H1 (cell line): ENCODE results near the gene STX18. TPM values are rescaled to one million over a fixed set of nuclear protein-coding genes. Genes with fewer than 3 reads are reported as not detected.

Experiments
- CTCF ChIA-PET: fragments of 300-600 bp; sonication (Branson Sonifier 250); formaldehyde crosslinking; loops from one replicate; lab custom pipeline; 2021; ENCODE audit not compliant: partially characterized antibody; lab: Charles Lee
- POLR2A ChIA-PET: fragments of 300-600 bp; sonication (Branson Sonifier 250); formaldehyde crosslinking; loops from one replicate; lab custom pipeline; 2021; ENCODE audit warnings: inconsistent platforms; ENCODE audit not compliant: partially characterized antibody; lab: Charles Lee
- DNase-seq, 2 experiments: peaks; one replicate each; pipeline versions ENCODE4 v3.0.0 to v3.0.0-alpha.2; 2010 to 2022; ENCODE audit warnings: low spot score in 2 of 2, low read depth in 1 of 2, mixed read lengths in 1 of 2
- FAIRE-seq: peaks from 2 replicates; lab custom pipeline; 2011; peaks lifted over from hg19 to GRCh38; lab: Jason Lieb, UNC
- H2AFZ ChIP-seq: 2 replicates; pipeline ENCODE4 v1.8.1; 2012; ENCODE audit warnings: low read length, inconsistent platforms
- H2AK5ac ChIP-seq: 2 replicates; pipeline ENCODE4 v1.6.1; 2013; ENCODE audit warnings: low read depth, low read length
- H2BK120ac ChIP-seq: replicated peaks from 2 replicates; pipeline ENCODE3; 2013; ENCODE audit warnings: low read depth, low read length, inconsistent platforms
- H2BK12ac ChIP-seq: 2 replicates; pipeline ENCODE4 v1.6.1; 2013; ENCODE audit warnings: low read depth, low read length
- H2BK15ac ChIP-seq: 2 replicates; pipeline ENCODE4 v1.6.1; 2013; ENCODE audit warnings: low read length
- H2BK20ac ChIP-seq: 2 replicates; pipeline ENCODE4 v1.6.1; 2013; ENCODE audit warnings: low read length
- H2BK5ac ChIP-seq: 2 replicates; pipeline ENCODE4 v1.6.1; 2013; ENCODE audit warnings: low read depth, low read length
- H3K14ac ChIP-seq: 2 replicates; pipeline ENCODE4 v1.6.1; 2013; ENCODE audit warnings: inconsistent platforms; ENCODE audit not compliant: insufficient read length
- H3K18ac ChIP-seq: 2 replicates; pipeline ENCODE4 v1.6.1; 2013; ENCODE audit warnings: low read length; ENCODE audit errors: extremely low read depth
- H3K23ac ChIP-seq: 2 replicates; pipeline ENCODE4 v1.6.1; 2013; ENCODE audit warnings: inconsistent platforms; ENCODE audit not compliant: insufficient read length
- H3K23me2 ChIP-seq: 2 replicates; pipeline ENCODE4 v1.6.1; 2013; ENCODE audit warnings: low read depth, low read length
- H3K27ac ChIP-seq: 2 replicates; pipeline ENCODE4 v1.6.1; 2011; ENCODE audit warnings: low read depth, low read length, inconsistent platforms
- H3K27me3 ChIP-seq, 4 experiments: replicated peaks in 1 of 4; 1 replicate in 1 of 4; 2 replicates in 3 of 4; pipeline versions ENCODE4 v1.6.1 to v1.8.1; 2011 to 2013; ENCODE audit warnings: low read length in 3 of 4, mild to moderate bottlenecking in 3 of 4, inconsistent platforms in 2 of 4, mixed read lengths in 2 of 4, moderate library complexity in 1 of 4; ENCODE audit not compliant: control insufficient read depth in 3 of 4, insufficient read depth in 3 of 4; ENCODE audit errors: extremely low read depth in 1 of 4
- H3K36me3 ChIP-seq, 4 experiments: 2 replicates each; pipeline versions ENCODE4 v1.6.1 to v1.8.1; 2011 to 2013; ENCODE audit warnings: mild to moderate bottlenecking in 4 of 4, low read length in 3 of 4, moderate library complexity in 2 of 4, control low read depth in 1 of 4, inconsistent platforms in 1 of 4; ENCODE audit not compliant: insufficient read depth in 4 of 4, control insufficient read depth in 2 of 4
- H3K4ac ChIP-seq: replicated peaks from 2 replicates; pipeline ENCODE3; 2013; ENCODE audit warnings: low read length, low read depth, mixed read lengths, inconsistent platforms; ENCODE audit not compliant: insufficient read length
- H3K4me1 ChIP-seq, 4 experiments: replicated peaks in 1 of 4; 1 replicate in 1 of 4; 2 replicates in 3 of 4; pipeline versions ENCODE4 v1.6.1 to v1.8.1; 2011 to 2013; ENCODE audit warnings: low read length in 3 of 4, inconsistent platforms in 2 of 4, mixed read lengths in 1 of 4; ENCODE audit not compliant: insufficient read depth in 4 of 4, control insufficient read depth in 3 of 4
- H3K4me2 ChIP-seq, 2 experiments: 2 replicates each; pipeline versions ENCODE4 v1.6.1 to v1.8.1; 2011 to 2013; ENCODE audit warnings: low read depth in 2 of 2, low read length in 2 of 2, control low read depth in 1 of 2, inconsistent platforms in 1 of 2, mild to moderate bottlenecking in 1 of 2; ENCODE audit not compliant: insufficient read depth in 1 of 2
- H3K4me3 ChIP-seq, 4 experiments: fragments of 200-600, 300-600 bp in 1 of 4; sonication (generic), shearing (Covaris generic), sonication (Bioruptor Twin) in 1 of 4; 2 replicates each; pipeline versions ENCODE4 v1.5.1 to v1.8.1; 2011 to 2016; ENCODE audit warnings: low read length in 4 of 4, low read depth in 3 of 4, control low read depth in 2 of 4, inconsistent platforms in 2 of 4, mild to moderate bottlenecking in 2 of 4, mixed read lengths in 1 of 4, moderate library complexity in 1 of 4; ENCODE audit not compliant: insufficient read depth in 2 of 4; ENCODE audit errors: extremely low read depth in 1 of 4
- H3K56ac ChIP-seq: replicated peaks from 2 replicates; pipeline ENCODE3; 2013; ENCODE audit warnings: low read depth, mild to moderate bottlenecking, mixed read lengths, low read length, inconsistent platforms; ENCODE audit not compliant: insufficient read length
- H3K79me1 ChIP-seq: 2 replicates; pipeline ENCODE4 v1.6.1; 2013; ENCODE audit warnings: low read depth, low read length, control low read depth
- H3K79me2 ChIP-seq, 2 experiments: 2 replicates each; pipeline versions ENCODE4 v1.6.1 to v1.8.1; 2012 to 2013; ENCODE audit warnings: low read length in 2 of 2, mild to moderate bottlenecking in 2 of 2, inconsistent platforms in 1 of 2; ENCODE audit not compliant: insufficient read depth in 2 of 2, control insufficient read depth in 1 of 2
- H3K9ac ChIP-seq, 4 experiments: replicated peaks in 1 of 4; 1 replicate in 1 of 4; 2 replicates in 3 of 4; pipeline versions ENCODE4 v1.6.1 to v1.8.1; 2011 to 2013; ENCODE audit warnings: low read depth in 3 of 4, low read length in 3 of 4, control low read depth in 2 of 4, mild to moderate bottlenecking in 2 of 4, moderate library complexity in 2 of 4, inconsistent platforms in 1 of 4; ENCODE audit errors: extremely low read depth in 1 of 4
- H3K9me3 ChIP-seq, 2 experiments: 2 replicates each; pipeline versions ENCODE4 v1.6.1 to v1.8.1; 2012 to 2013; ENCODE audit warnings: mild to moderate bottlenecking in 2 of 2, moderate library complexity in 2 of 2, control low read depth in 1 of 2, inconsistent platforms in 1 of 2, low read depth in 1 of 2, low read length in 1 of 2, mixed read lengths in 1 of 2; ENCODE audit not compliant: insufficient read depth in 2 of 2
- H4K20me1 ChIP-seq, 2 experiments: replicated peaks in 1 of 2; 2 replicates each; pipeline versions ENCODE3 to v1.8.1; 2011 to 2013; ENCODE audit warnings: inconsistent platforms in 2 of 2, low read length in 2 of 2, mild to moderate bottlenecking in 1 of 2; ENCODE audit not compliant: insufficient read depth in 2 of 2, control insufficient read depth in 1 of 2
- H4K5ac ChIP-seq: 2 replicates; pipeline ENCODE4 v1.6.1; 2013; ENCODE audit warnings: low read length, low read depth, mixed read lengths, inconsistent platforms; ENCODE audit not compliant: insufficient read length
- H4K8ac ChIP-seq: 2 replicates; pipeline ENCODE4 v1.8.0; 2013; ENCODE audit warnings: mild to moderate bottlenecking, moderate library complexity, low read length, inconsistent platforms; ENCODE audit not compliant: insufficient read depth; ENCODE audit errors: extremely low read depth
- H4K91ac ChIP-seq: replicated peaks from 2 replicates; pipeline ENCODE3; 2013; ENCODE audit warnings: low read length, mixed read lengths, inconsistent platforms; ENCODE audit not compliant: insufficient read length
- BRCA1 ChIP-seq: IDR thresholded peaks from 2 replicates; pipeline ENCODE4 v1.6.1; 2012; ENCODE audit warnings: low read depth, low read length, improper control_type of control experiment
- NANOG ChIP-seq: IDR thresholded peaks from 2 replicates; pipeline ENCODE4 v1.6.1; 2011; ENCODE audit warnings: low read length, low read depth, mild to moderate bottlenecking, inconsistent platforms; ENCODE audit not compliant: insufficient read depth, poor library complexity, severe bottlenecking
- RAD21 ChIP-seq, 2 experiments: IDR thresholded peaks in 1 of 2; conservative IDR thresholded peaks in 1 of 2; 2 replicates each; pipeline ENCODE4 v1.6.1; 2011; ENCODE audit warnings: low read depth in 2 of 2, low read length in 2 of 2, improper control_type of control experiment in 1 of 2, inconsistent platforms in 1 of 2, mild to moderate bottlenecking in 1 of 2, moderate library complexity in 1 of 2
- WGBS, 2 experiments: shearing (Covaris generic) in 1 of 2; methylation state at CpG; one replicate each; pipeline versions ENCODE4 v1.1.6 to v1.1.7; 2013 to 2015; ENCODE audit warnings: low lambda C conversion rate in 2 of 2, mixed read lengths in 2 of 2, inconsistent platforms in 1 of 2, low coverage in 1 of 2, missing lambda C conversion rate in 1 of 2; ENCODE audit not compliant: insufficient replicate concordance in 2 of 2, insufficient coverage in 1 of 2, insufficient read length in 1 of 2; ENCODE audit errors: extremely low coverage in 1 of 2, missing lambda C conversion rate in 1 of 2; 5-methylcytosine and 5-hydroxymethylcytosine counted together
- polyA plus RNA-seq, 7 experiments: library from polyadenylated mRNA; depleted of rRNA in 3 of 7; stranded (reverse) in 5 of 7; unstranded in 2 of 7; fragments of >200 nt in 5 of 7; fragments of 200-250 nt in 2 of 7; gene quantifications; 1 replicate in 5 of 7; 2 replicates in 1 of 7; 4 replicates in 1 of 7; pipeline versions ENCODE4 v1.2.1 to v1.2.3, GENCODE V29; 2011 to 2013; ENCODE audit warnings: missing spikeins in 2 of 7, mixed read lengths in 2 of 7
- total RNA-seq: library from RNA; stranded (reverse); fragmentation: NEBNext Ultra II Directional; extraction: Animal tissue kit (Norgen Biotek cat#: 25700); gene quantifications from 2 replicates; pipeline ENCODE4 v1.2.1, GENCODE V29; 2021

Gene STX18
- total and polyA plus RNA-seq, 2 of the 8 experiments (the other 6 are each of a cell fraction or from before 2014, with no cell fraction given): 14.6 to 18.3 TPM

GRCh38 chr4:4376074-4376473 is 165.8 kb downstream of the STX18 start:
- H2BK20ac ChIP-seq: no peak overlapping the region
- WGBS, 2 experiments: 87% methylated on average over 4 of the region's 4 CpGs; no CpG with 5 or more reads in 1 of the 2 experiments
- ChIA-PET CTCF (interaction anchor here (0.6 to 4.6 kb wide), 8 partner anchors 8 to 116 kb away, joined by 3 to 17 read pairs (median 3); no protein-coding TSS in a partner anchor), POLR2A (interaction anchor here (1.4 kb wide), 1 partner anchor 8 kb away, joined by 3 read pairs; no protein-coding TSS in a partner anchor)
- H3K79me1 ChIP-seq: no peaks in the 10 kb centered on the region; the same call in 1 of the 2 replicates
- no peak overlapping the region for H4K91ac ChIP-seq
- H3K56ac ChIP-seq: no peak overlapping the region
- H2AFZ ChIP-seq: no peak overlapping the region
- no peak overlapping the region for H3K4me2 ChIP-seq
- no peak overlapping the region for H3K9ac ChIP-seq
- H3K27ac ChIP-seq: no peak overlapping the region
- H3K4me3 ChIP-seq: no peak overlapping the region
- no peak overlapping the region for H2BK5ac ChIP-seq
- no peak overlapping the region for H3K23ac ChIP-seq
- no peak overlapping the region for H3K14ac ChIP-seq
- FAIRE-seq: no peak
- no peaks in the 10 kb centered on the region; the same call in 1 of the 2 replicates for H3K23me2 ChIP-seq
- H4K5ac ChIP-seq: no peak overlapping the region
- H3K18ac ChIP-seq: no peak overlapping the region
- H2BK12ac ChIP-seq: no peak overlapping the region
- H3K79me2 ChIP-seq: no peaks in the 10 kb centered on the region
- TF ChIP-seq NANOG: no peak
- no peak for TF ChIP-seq BRCA1
- TF ChIP-seq RAD21 (IDR thresholded peaks at IDR 0.05 in 1 of 2, conservative IDR thresholded peaks at IDR 0.05 in 1 of 2; ENCODE audit: low read depth in 2 of 2, low read length in 2 of 2): peak in 1 of 2 experiments; percentile 16; a peak in 1 of 4 replicates
- no peak overlapping the region for H2AK5ac ChIP-seq
- H3K4me1 ChIP-seq: peaks cover 0 to 6% (median 4%) of the 10 kb centered on the region in 4 experiments; a peak in 6 of 7 replicates
- H3K27me3 ChIP-seq: no peaks in the 10 kb centered on the region; a peak in 1 of 7 replicates
- H3K9me3 ChIP-seq: no peaks in the 10 kb centered on the region
- H4K20me1 ChIP-seq: no peaks in the 10 kb centered on the region
- H3K36me3 ChIP-seq: no peaks in the 10 kb centered on the region
- no peak overlapping the region for H2BK15ac ChIP-seq
- no peak overlapping the region for H2BK120ac ChIP-seq
- H4K8ac ChIP-seq: no peak overlapping the region
- no peak for DNase-seq
- H3K4ac ChIP-seq: no peak overlapping the region
